K562 (cell line): ENCODE results near the gene VARS1. TPM values are rescaled to one million over a fixed set of nuclear protein-coding genes. Genes with fewer than 3 reads are reported as not detected.

Experiments
- ASH1L ChIP-seq: fragments of 450-650 bp; IDR thresholded peaks from 2 replicates; pipeline ENCODE4 v1.6.1; 2018; ENCODE audit warnings: borderline replicate concordance, mild to moderate bottlenecking, low read depth; ENCODE audit not compliant: partially characterized antibody
- BMI1 ChIP-seq: fragments of 150-350 bp; IDR thresholded peaks from 2 replicates; pipeline ENCODE4 v1.6.1; 2014; ENCODE audit warnings: low read length
- BRCA1 ChIP-seq, 2 experiments: fragments of 450-650 bp in 1 of 2; sonication (generic) in 1 of 2; formaldehyde crosslinking in 1 of 2; IDR thresholded peaks; 2 replicates each; pipeline versions ENCODE4 v1.5.0 to v1.6.1; 2017 to 2020; ENCODE audit warnings: mild to moderate bottlenecking in 1 of 2, missing genetic modification reagents in 1 of 2
- DMBX1 ChIP-seq: fragments of 250-450 bp; sonication (Bioruptor Pico); IDR thresholded peaks from 2 replicates; pipeline ENCODE4 v1.8.0; 2022; ENCODE audit warnings: inconsistent platforms, mild to moderate bottlenecking, moderate library complexity, borderline replicate concordance
- HSF4 ChIP-seq: fragments of 250-450 bp; sonication (Bioruptor Pico); IDR thresholded peaks from 2 replicates; pipeline ENCODE4 v2.1.2; 2022; ENCODE audit warnings: mild to moderate bottlenecking, moderate library complexity, borderline replicate concordance
- KAT2B ChIP-seq: IDR thresholded peaks from one replicate; pipeline ENCODE4 v1.6.1; 2012; ENCODE audit warnings: low read depth, mild to moderate bottlenecking, control low read depth, inconsistent platforms, low read length, moderate library complexity
- MCM5 ChIP-seq: fragments of 450-650 bp; IDR thresholded peaks from 2 replicates; pipeline ENCODE4 v1.6.1; 2016; ENCODE audit warnings: low read depth
- MYNN ChIP-seq, 2 experiments: sonication (generic); formaldehyde crosslinking in 1 of 2; IDR thresholded peaks; 2 replicates each; pipeline versions ENCODE4 v1.5.0 to v1.6.1; 2016 to 2020; ENCODE audit warnings: antibody characterized with exemption in 1 of 2, missing genetic modification reagents in 1 of 2
- NRF1 ChIP-seq, 2 experiments: fragments of 450-650 bp; IDR thresholded peaks in 1 of 2; conservative IDR thresholded peaks in 1 of 2; 2 replicates each; pipeline ENCODE4 v1.6.1; 2014; ENCODE audit warnings: mild to moderate bottlenecking in 2 of 2
- SIN3A ChIP-seq, 2 experiments: fragments of 150-350 bp in 1 of 2; IDR thresholded peaks; 2 replicates each; pipeline ENCODE4 v1.6.1; 2011 to 2016; ENCODE audit warnings: borderline replicate concordance in 2 of 2, low read depth in 2 of 2, low read length in 2 of 2, mild to moderate bottlenecking in 2 of 2, moderate library complexity in 2 of 2; ENCODE audit not compliant: control insufficient read depth in 1 of 2
- THAP7 ChIP-seq: fragments of 250-450 bp; sonication (Bioruptor Pico); IDR thresholded peaks from 2 replicates; pipeline ENCODE4 v1.5.0; 2021
- THRAP3 ChIP-seq: fragments of 450-650 bp; IDR thresholded peaks from 2 replicates; pipeline ENCODE4 v1.6.1; 2016; ENCODE audit warnings: mild to moderate bottlenecking, inconsistent platforms, borderline replicate concordance
- TSHZ1 ChIP-seq: fragments of 250-450 bp; sonication (Bioruptor Pico); IDR thresholded peaks from 2 replicates; pipeline ENCODE4 v1.4.0; 2020; ENCODE audit warnings: mild to moderate bottlenecking, moderate library complexity
- XRCC3 ChIP-seq: fragments of 450-650 bp; IDR thresholded peaks from 2 replicates; pipeline ENCODE4 v1.6.1; 2017; ENCODE audit warnings: mild to moderate bottlenecking, moderate library complexity
- YBX1 ChIP-seq: fragments of 450-650 bp; IDR thresholded peaks from 2 replicates; pipeline ENCODE4 v1.7.1; 2016; ENCODE audit warnings: mild to moderate bottlenecking
- ZBTB1 ChIP-seq: sonication (generic); formaldehyde crosslinking; IDR thresholded peaks from 2 replicates; pipeline ENCODE4 v1.8.1; 2023; ENCODE audit warnings: missing genetic modification reagents, low read depth, mild to moderate bottlenecking, borderline replicate concordance
- ZNF175 ChIP-seq: fragments of 200-800 bp; sonication (Bioruptor generic); IDR thresholded peaks from 2 replicates; pipeline ENCODE4 v1.6.1; 2016; ENCODE audit warnings: low read depth, mild to moderate bottlenecking, missing genetic modification characterization, missing compliant biosample characterization
- ZNF282 ChIP-seq: sonication (generic); formaldehyde crosslinking; IDR thresholded peaks from 2 replicates; pipeline ENCODE4 v1.8.1; 2023; ENCODE audit warnings: missing genetic modification reagents
- ZNF384 ChIP-seq: IDR thresholded peaks from 2 replicates; pipeline ENCODE4 v1.6.1; 2012; ENCODE audit warnings: low read depth, low read length, improper control_type of control experiment
- ZNF431 ChIP-seq: sonication (generic); formaldehyde crosslinking; IDR thresholded peaks from 2 replicates; pipeline ENCODE4 v1.8.0; 2022; ENCODE audit warnings: mild to moderate bottlenecking, missing genetic modification reagents
- ZNF696 ChIP-seq: fragments of 250-450 bp; sonication (Bioruptor Pico); conservative IDR thresholded peaks from 2 replicates; pipeline ENCODE4 v1.4.0; 2020; ENCODE audit warnings: mild to moderate bottlenecking, moderate library complexity
- ZNF780A ChIP-seq: fragments of 250-450 bp; sonication (Bioruptor Pico); IDR thresholded peaks from 2 replicates; pipeline ENCODE4 v1.5.0; 2021; ENCODE audit warnings: mild to moderate bottlenecking
- polyA plus RNA-seq, 8 experiments: library from polyadenylated mRNA; depleted of rRNA in 4 of 8; stranded (reverse) in 5 of 8; unstranded in 3 of 8; fragments of >200 nt; fragmentation: Nextera tagmentation in 2 of 8; fragmentation: Illumina TruSeq in 1 of 8; extraction: Ambion mirVana in 2 of 8; extraction: Trizol in 1 of 8; gene quantifications; 2 replicates each; pipeline versions ENCODE4 v1.2.1 to v1.2.3, GENCODE V29; 2011 to 2014; ENCODE audit warnings: inconsistent platforms in 1 of 8, missing spikeins in 1 of 8
- total RNA-seq, 7 experiments: library from RNA; depleted of rRNA in 6 of 7; stranded (reverse); fragments of >200 nt in 6 of 7; fragmentation: Illumina TruSeq in 2 of 7; extraction: Trizol in 2 of 7; gene quantifications; 2 replicates each; pipeline versions ENCODE4 v1.2.1 to v1.2.3, GENCODE V29; 2011 to 2021; ENCODE audit warnings: low replicate concordance in 1 of 7
- TF ChIP-seq, protein P1 (sequence below): sonication (generic); formaldehyde crosslinking; IDR thresholded peaks from 2 replicates; pipeline ENCODE4 v1.8.0; 2023; ENCODE audit warnings: mild to moderate bottlenecking, missing genetic modification reagents

VARS1 gene
- total and polyA plus RNA-seq, 9 of the 15 experiments (the other 6 are each of a cell fraction or from before 2014, with no cell fraction given): 2.9 to 488 (median 130) TPM

- TF ChIP-seq ZNF780A (CRISPR knock-in tag) (no peak; the same call in 1 of the 2 replicates), ASH1L (no peak), THRAP3 (peak; percentile 31; the same call in 1 of the 2 replicates), MYNN (IDR thresholded peaks at IDR 0.05) (peak; percentile 98), MYNN (CRISPR knock-in tag; IDR thresholded peaks at IDR 0.05) (no peak), ZNF175 (CRISPR knock-in tag) (peak; percentile 85; the same call in 1 of the 2 replicates), HSF4 (CRISPR knock-in tag) (no peak), BRCA1 (IDR thresholded peaks at IDR 0.05) (no peak), BRCA1 (CRISPR knock-in tag; IDR thresholded peaks at IDR 0.05) (no peak), MCM5 (no peak), ZNF696 (no peak), BMI1 (no peak), ZNF384 (peak; percentile 48; the same call in 1 of the 2 replicates), NRF1 (conservative IDR thresholded peaks at IDR 0.05 in 1 of 2, IDR thresholded peaks at IDR 0.05 in 1 of 2) (peak; percentile 70 to 75), ZNF282 (no peak), ZNF431 (CRISPR knock-in tag) (no peak; the same call in 1 of the 2 replicates), DMBX1 (peak; percentile 71; the same call in 1 of the 2 replicates), TSHZ1 (CRISPR knock-in tag) (no peak), ZBTB1 (peak; percentile 57; the same call in 1 of the 2 replicates), THAP7 (CRISPR knock-in tag) (no peak), SIN3A (IDR thresholded peaks at IDR 0.05; ENCODE audit: borderline replicate concordance in 2 of 2, control insufficient read depth in 1 of 2, low read depth in 2 of 2, low read length in 2 of 2) (peak; percentile 68 to 92; a peak in 2 of 4 replicates), XRCC3 (no peak), YBX1 (no peak), KAT2B (peak; percentile 47)
- TF ChIP-seq, protein P1, sequence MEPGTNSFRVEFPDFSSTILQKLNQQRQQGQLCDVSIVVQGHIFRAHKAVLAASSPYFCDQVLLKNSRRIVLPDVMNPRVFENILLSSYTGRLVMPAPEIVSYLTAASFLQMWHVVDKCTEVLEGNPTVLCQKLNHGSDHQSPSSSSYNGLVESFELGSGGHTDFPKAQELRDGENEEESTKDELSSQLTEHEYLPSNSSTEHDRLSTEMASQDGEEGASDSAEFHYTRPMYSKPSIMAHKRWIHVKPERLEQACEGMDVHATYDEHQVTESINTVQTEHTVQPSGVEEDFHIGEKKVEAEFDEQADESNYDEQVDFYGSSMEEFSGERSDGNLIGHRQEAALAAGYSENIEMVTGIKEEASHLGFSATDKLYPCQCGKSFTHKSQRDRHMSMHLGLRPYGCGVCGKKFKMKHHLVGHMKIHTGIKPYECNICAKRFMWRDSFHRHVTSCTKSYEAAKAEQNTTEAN (CRISPR knock-in tag): peak; percentile 66; the same call in 1 of the 2 replicates
Observed at GRCh38 chr6:31776989-31777666, 18.4 kb downstream of the VARS1 start, which contains the start of gene VWA7 (continued).
